Astrocyte (in vitro differentiated cells and primary cell): Measurements from ENCODE around the gene SLIT3. TPM values are rescaled to one million over a fixed set of nuclear protein-coding genes. Genes with fewer than 3 reads are reported as not detected.

Source experiments
- DNase-seq: peaks from one replicate; pipeline ENCODE4 v3.0.0-alpha.2; 2010; ENCODE audit warnings: low read depth
- FAIRE-seq: peaks from 2 replicates; lab custom pipeline; 2011; peaks lifted over from hg19 to GRCh38; lab: Jason Lieb, UNC
- H2AFZ ChIP-seq: 2 replicates; pipeline ENCODE4 v1.6.0; 2012; ENCODE audit warnings: low read depth, low read length, inconsistent platforms
- H3K27ac ChIP-seq: 2 replicates; pipeline ENCODE4 v1.5.1; 2011; ENCODE audit warnings: low read depth, low read length, inconsistent platforms
- H3K27me3 ChIP-seq: 2 replicates; pipeline ENCODE4 v1.6.0; 2011; ENCODE audit warnings: low read length, inconsistent platforms; ENCODE audit not compliant: insufficient read depth
- H3K36me3 ChIP-seq: 2 replicates; pipeline ENCODE4 v1.5.1; 2011; ENCODE audit warnings: low read length, inconsistent platforms; ENCODE audit not compliant: insufficient read depth
- H3K4me1 ChIP-seq: 2 replicates; pipeline ENCODE4 v1.5.1; 2011; ENCODE audit warnings: low read length, inconsistent platforms; ENCODE audit not compliant: insufficient read depth
- H3K4me2 ChIP-seq: 2 replicates; pipeline ENCODE4 v1.6.0; 2012; ENCODE audit warnings: low read length, inconsistent platforms
- H3K4me3 ChIP-seq: 2 replicates; pipeline ENCODE4 v1.5.1; 2011; ENCODE audit warnings: low read depth, mild to moderate bottlenecking, low read length, inconsistent platforms; ENCODE audit not compliant: insufficient read depth
- H3K79me2 ChIP-seq: 2 replicates; pipeline ENCODE4 v1.6.0; 2012; ENCODE audit warnings: mild to moderate bottlenecking, low read length, inconsistent platforms; ENCODE audit not compliant: insufficient read depth
- H3K9ac ChIP-seq: 2 replicates; pipeline ENCODE4 v1.6.0; 2012; ENCODE audit warnings: mild to moderate bottlenecking, low read length, inconsistent platforms
- H3K9me3 ChIP-seq: 2 replicates; pipeline ENCODE4 v1.5.1; 2012; ENCODE audit warnings: low read depth, mild to moderate bottlenecking, low read length, inconsistent platforms; ENCODE audit not compliant: insufficient read depth
- H4K20me1 ChIP-seq: 2 replicates; pipeline ENCODE4 v1.6.0; 2012; ENCODE audit warnings: low read length, inconsistent platforms; ENCODE audit not compliant: insufficient read depth
- H3K27ac Mint-ChIP-seq: one replicate; pipeline ENCODE4 v1.8.0; 2021; ENCODE audit warnings: mild to moderate bottlenecking, mixed read lengths; ENCODE audit not compliant: unreplicated experiment
- H3K27me3 Mint-ChIP-seq: one replicate; pipeline ENCODE4 v1.8.0; 2021; ENCODE audit warnings: low read depth, mixed read lengths; ENCODE audit not compliant: unreplicated experiment
- H3K36me3 Mint-ChIP-seq: one replicate; pipeline ENCODE4 v1.8.0; 2021; ENCODE audit warnings: low read depth, mixed read lengths; ENCODE audit not compliant: unreplicated experiment
- H3K4me1 Mint-ChIP-seq: one replicate; pipeline ENCODE4 v1.8.0; 2021; ENCODE audit warnings: low read depth, mixed read lengths; ENCODE audit not compliant: unreplicated experiment
- H3K4me3 Mint-ChIP-seq: one replicate; pipeline ENCODE4 v1.8.0; 2021; ENCODE audit warnings: mild to moderate bottlenecking, moderate library complexity, mixed read lengths; ENCODE audit not compliant: unreplicated experiment
- H3K9me3 Mint-ChIP-seq: one replicate; pipeline ENCODE4 v1.8.0; 2021; ENCODE audit warnings: mild to moderate bottlenecking, mixed read lengths; ENCODE audit not compliant: unreplicated experiment
- CTCF ChIP-seq: IDR thresholded peaks from 2 replicates; pipeline ENCODE4 v1.5.1; 2011; ENCODE audit warnings: low read depth, mild to moderate bottlenecking, inconsistent platforms, low read length, moderate library complexity; ENCODE audit not compliant: insufficient read depth
- EZH2 ChIP-seq: IDR thresholded peaks from 2 replicates; pipeline ENCODE4 v1.6.1; 2012; ENCODE audit warnings: mild to moderate bottlenecking, low read length, inconsistent platforms; ENCODE audit not compliant: insufficient read depth
- total RNA-seq: library from RNA; stranded (reverse); gene quantifications from 2 replicates; pipeline ENCODE4 v1.2.1, GENCODE V29; 2021

The SLIT3 gene
- total RNA-seq, 1 donor from 2014 or later, result 20.7 TPM

- H3K27me3 ChIP-seq, result no peaks in the 10 kb centered on the region
- Mint-ChIP-seq H3K4me1 (no peaks in the 10 kb centered on the region), H3K27me3 (peaks cover 11% of the 10 kb centered on the region), H3K36me3 (peaks cover 5% of the 10 kb centered on the region), H3K27ac (no peak overlapping the region), H3K9me3 (no peaks in the 10 kb centered on the region), H3K4me3 (no peak overlapping the region)
- H3K9me3 ChIP-seq, result no peaks in the 10 kb centered on the region
- DNase-seq, result no peak
- H3K4me2 ChIP-seq, result no peak overlapping the region
- H4K20me1 ChIP-seq, result no peaks in the 10 kb centered on the region
- H3K4me3 ChIP-seq, result no peak overlapping the region
- no peak for FAIRE-seq
- no peaks in the 10 kb centered on the region for H3K4me1 ChIP-seq
- no peak overlapping the region for H3K27ac ChIP-seq
- H3K9ac ChIP-seq, result no peak overlapping the region
- H2AFZ ChIP-seq, result no peak overlapping the region
- H3K79me2 ChIP-seq, result no peaks in the 10 kb centered on the region
- H3K36me3 ChIP-seq, result no peaks in the 10 kb centered on the region
- TF ChIP-seq EZH2 (no peak), CTCF (no peak)
Measured at GRCh38 chr5:168705321-168705720, 595.6 kb downstream of the SLIT3 start.

DNA sequence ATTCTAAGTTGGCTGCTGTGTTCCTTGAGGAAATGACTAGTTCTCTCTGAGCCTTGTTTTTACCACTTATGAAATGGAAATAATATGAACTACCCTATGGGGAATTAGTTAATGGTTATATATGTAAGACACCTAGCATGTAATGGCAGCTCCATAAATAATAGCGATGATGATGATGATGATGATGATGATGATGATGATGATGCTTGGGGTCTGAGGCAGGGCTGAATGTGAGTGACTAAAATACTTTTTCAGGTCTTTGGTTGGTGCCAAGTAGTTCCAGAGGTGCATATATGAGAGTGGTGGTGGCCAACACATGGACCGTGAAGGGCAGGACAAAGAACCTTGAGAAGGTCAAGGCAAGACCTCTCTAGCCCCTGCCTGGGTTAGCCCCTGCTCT, 598.4 kb downstream of the SLIT3 start:
- Mint-ChIP-seq H3K4me1 (no peaks in the 10 kb centered on the region), H3K4me3 (no peak overlapping the region), H3K27ac (no peak overlapping the region), H3K27me3 (peaks cover 20% of the 10 kb centered on the region), H3K9me3 (no peaks in the 10 kb centered on the region), H3K36me3 (peaks cover 8% of the 10 kb centered on the region)
- DNase-seq (no peak), FAIRE-seq (no peak)
- no peaks in the 10 kb centered on the region for H3K27me3 ChIP-seq
- no peaks in the 10 kb centered on the region for H3K79me2 ChIP-seq
- H3K36me3 ChIP-seq, result no peaks in the 10 kb centered on the region
- H3K9ac ChIP-seq, result no peak overlapping the region
- TF ChIP-seq EZH2 (no peak), CTCF (no peak)
- no peaks in the 10 kb centered on the region for H3K9me3 ChIP-seq
- H3K4me2 ChIP-seq, result no peak overlapping the region
- H3K4me3 ChIP-seq, result no peak overlapping the region
- no peak overlapping the region for H2AFZ ChIP-seq
- H3K4me1 ChIP-seq, result no peaks in the 10 kb centered on the region
- H3K27ac ChIP-seq, result no peak overlapping the region
- no peaks in the 10 kb centered on the region for H4K20me1 ChIP-seq

DNA sequence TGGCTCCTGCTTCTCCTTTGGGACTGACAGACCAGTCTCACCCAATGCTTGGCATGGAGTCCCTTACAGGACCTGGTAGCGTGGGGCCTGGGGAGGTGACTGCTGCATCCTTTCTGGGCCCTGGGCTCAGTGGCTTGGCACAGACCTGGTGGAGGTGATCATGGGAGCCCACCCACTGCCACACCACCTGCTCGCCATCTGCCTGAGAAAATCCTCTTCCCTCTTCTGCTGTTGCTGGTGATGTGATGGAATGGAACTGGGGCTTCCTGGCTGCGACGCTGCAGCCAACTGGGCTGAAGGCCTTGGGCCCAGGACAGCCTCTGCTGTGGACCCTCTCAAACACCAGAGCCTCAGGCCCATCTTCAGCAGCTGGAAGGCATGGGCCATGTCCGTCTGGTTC, 599.3 kb downstream of the SLIT3 start:
- no peak overlapping the region for H3K4me2 ChIP-seq
- H3K36me3 Mint-ChIP-seq, result peaks cover 9% of the 10 kb centered on the region
- no peaks in the 10 kb centered on the region for H3K27me3 ChIP-seq
- no peaks in the 10 kb centered on the region for H4K20me1 ChIP-seq
- no peak for TF ChIP-seq CTCF
- TF ChIP-seq EZH2, result no peak
- no peak overlapping the region for H3K27ac Mint-ChIP-seq
- no peaks in the 10 kb centered on the region for H3K9me3 ChIP-seq
- H3K9ac ChIP-seq, result no peak overlapping the region
- peaks cover 27% of the 10 kb centered on the region for H3K27me3 Mint-ChIP-seq
- no peak for FAIRE-seq
- H3K4me3 ChIP-seq, result no peak overlapping the region
- H3K27ac ChIP-seq, result no peak overlapping the region
- H3K79me2 ChIP-seq, result no peaks in the 10 kb centered on the region
- no peaks in the 10 kb centered on the region for H3K36me3 ChIP-seq
- no peaks in the 10 kb centered on the region for H3K4me1 ChIP-seq
- H3K4me1 Mint-ChIP-seq, result no peaks in the 10 kb centered on the region
- H3K4me3 Mint-ChIP-seq, result no peak overlapping the region
- H3K9me3 Mint-ChIP-seq, result no peaks in the 10 kb centered on the region
- no peak overlapping the region for H2AFZ ChIP-seq
- DNase-seq, result no peak
